Stimulated activated CD4-positive, alpha-beta T cell treated with anti-CD3 and anti-CD28 coated beads, Interleukin-15, amount 100 ng/mL, for 1 hour (primary cell): ENCODE data around the gene ZFPM1.

Source experiments
- DNase-seq, 2 donors: peaks; one replicate each; pipeline ENCODE4 v3.0.0-alpha.2; 2020; ENCODE audit warnings: low read depth in 1 of 2, low spot score in 1 of 2

The ZFPM1 gene

GRCh38 chr16:88433632-88434352 is 19.3 kb upstream of the ZFPM1 start:
- no peak for DNase-seq

DNA sequence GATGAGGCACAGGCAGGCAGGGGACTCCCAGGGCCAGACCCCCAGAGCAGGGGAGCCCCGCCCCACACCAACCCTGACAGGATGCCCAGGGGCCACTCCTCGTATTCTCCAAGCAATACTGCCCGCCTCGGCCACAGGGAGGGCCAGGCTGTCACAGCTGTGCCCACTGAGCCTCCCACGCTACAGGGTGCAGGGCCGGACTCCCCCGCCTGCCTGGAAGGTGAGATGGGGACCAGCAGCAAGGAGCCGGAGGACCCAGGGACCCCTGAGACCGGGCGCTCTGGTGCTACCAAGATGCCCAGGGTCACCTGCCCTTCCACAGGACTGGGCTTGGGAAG is 18.8 kb upstream of the ZFPM1 start:
- DNase-seq: no peak

DNA sequence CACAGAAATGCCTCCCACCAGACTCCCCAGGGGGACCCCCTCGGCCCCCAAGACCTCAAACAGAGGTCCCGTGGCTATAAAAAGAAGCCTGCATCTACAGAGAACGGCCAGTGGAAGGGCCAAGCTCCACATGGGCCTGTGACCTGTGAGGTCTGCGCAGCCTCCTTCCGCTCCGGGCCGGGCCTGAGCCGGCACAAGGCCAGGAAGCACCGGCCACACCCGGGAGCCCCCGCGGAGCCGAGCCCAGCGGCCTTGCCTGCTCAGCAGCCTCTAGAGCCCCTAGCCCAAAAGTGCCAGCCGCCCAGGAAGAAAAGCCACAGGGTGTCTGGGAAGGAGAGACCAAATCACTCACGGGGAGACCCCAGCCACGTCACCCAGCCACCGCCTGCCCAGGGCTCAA is 18.3 kb upstream of the ZFPM1 start:
- DNase-seq: no peak

GRCh38 chr16:88435437-88436355 is 17.4 kb upstream of the ZFPM1 start:
- DNase-seq: no peak

- no peak for DNase-seq
Measured at GRCh38 chr16:88436796-88437195, 16.3 kb upstream of the ZFPM1 start.

DNA sequence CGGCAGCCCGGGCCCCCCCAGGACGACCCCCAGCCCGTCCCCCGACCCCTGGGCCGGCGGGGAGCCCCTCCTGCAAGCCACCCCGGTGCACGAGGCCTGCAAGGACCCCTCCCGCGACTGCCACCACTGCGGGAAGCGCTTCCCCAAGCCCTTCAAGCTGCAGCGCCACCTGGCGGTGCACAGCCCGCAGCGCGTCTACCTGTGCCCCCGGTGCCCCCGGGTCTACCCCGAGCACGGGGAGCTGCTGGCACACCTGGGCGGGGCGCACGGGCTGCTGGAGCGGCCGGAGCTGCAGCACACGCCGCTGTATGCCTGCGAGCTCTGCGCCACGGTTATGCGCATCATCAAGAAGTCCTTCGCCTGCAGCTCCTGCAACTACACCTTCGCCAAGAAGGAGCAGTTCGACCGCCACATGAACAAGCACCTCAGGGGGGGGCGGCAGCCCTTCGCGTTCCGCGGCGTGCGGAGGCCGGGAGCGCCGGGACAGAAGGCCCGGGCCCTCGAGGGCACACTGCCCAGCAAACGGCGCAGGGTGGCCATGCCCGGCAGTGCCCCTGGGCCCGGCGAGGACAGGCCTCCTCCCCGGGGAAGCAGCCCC is 15.6 kb upstream of the ZFPM1 start:
- DNase-seq: peak; percentile 39 to 63

GRCh38 chr16:88438084-88438870 is 14.8 kb upstream of the ZFPM1 start:
- DNase-seq: no peak

- DNase-seq: no peak
Measured at GRCh38 chr16:88439016-88439415, 14.1 kb upstream of the ZFPM1 start.

- no peak for DNase-seq
Measured at GRCh38 chr16:88439706-88440105, 13.4 kb upstream of the ZFPM1 start.

DNA sequence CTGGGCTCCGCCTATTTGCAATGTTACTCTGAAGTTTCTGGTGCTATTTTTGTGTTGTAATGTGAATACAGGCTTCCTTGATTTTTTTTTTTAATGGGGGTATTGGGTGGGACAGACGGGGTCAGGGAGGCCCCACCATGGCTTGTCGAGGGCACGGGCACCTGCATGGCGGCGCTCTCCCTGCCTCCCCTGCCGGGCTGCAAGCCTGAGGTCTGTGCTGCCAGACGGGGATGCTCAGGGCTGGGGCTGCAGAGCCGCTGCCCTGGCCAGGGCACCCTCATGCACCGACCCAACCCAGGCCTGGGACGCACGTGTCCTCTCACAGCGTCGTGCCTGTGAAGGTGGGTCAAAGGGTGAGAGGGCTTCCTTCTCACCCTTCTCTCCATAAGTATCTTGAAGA is 13.0 kb upstream of the ZFPM1 start:
- no peak for DNase-seq

- DNase-seq: no peak
Measured at GRCh38 chr16:88440686-88441405, 12.2 kb upstream of the ZFPM1 start.

DNA sequence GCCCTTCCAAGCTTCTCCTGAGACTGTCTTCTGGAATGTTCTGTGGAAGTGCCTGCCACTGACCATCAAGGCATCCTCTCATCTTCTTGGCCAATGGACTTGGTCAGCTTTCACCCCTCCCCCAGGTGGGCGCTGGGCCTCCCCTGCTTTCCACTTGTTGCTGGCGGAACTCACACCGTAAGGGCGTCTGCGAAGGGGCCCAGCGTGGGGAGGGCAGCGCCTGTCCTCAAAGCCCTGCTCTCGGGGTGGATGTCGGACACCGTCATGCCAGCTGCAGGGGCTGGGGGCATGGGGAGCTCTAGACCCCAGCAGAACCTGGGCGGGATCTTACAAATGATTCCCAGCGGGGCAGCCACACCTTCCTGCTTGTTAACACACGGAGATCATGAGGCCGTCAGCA is 11.6 kb upstream of the ZFPM1 start:
- no peak for DNase-seq

DNA sequence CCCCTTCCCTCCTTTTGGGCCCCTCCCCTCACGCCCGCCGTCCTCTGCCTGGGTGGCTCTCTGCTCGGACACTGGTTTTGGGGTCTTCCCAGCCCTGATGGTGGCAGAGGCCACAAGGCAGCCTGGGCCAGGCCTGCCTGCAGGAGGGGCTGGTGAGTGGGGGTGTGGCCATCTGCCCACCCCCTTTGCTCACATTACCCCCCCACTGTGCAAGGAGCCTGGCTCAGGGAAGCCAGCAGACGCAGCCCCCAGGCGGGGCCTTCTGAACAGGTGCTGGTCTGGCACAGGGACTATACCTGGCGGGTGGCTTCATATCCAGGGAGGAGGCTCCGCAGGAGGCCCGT is 10.7 kb upstream of the ZFPM1 start:
- no peak for DNase-seq

GRCh38 chr16:88442727-88443576 is 10.1 kb upstream of the ZFPM1 start:
- DNase-seq: peak; percentile 70 to 75

- no peak for DNase-seq
Measured at GRCh38 chr16:88444826-88445582, 8.1 kb upstream of the ZFPM1 start.

- no peak for DNase-seq
Measured at GRCh38 chr16:88445583-88445960, 7.5 kb upstream of the ZFPM1 start.

DNA sequence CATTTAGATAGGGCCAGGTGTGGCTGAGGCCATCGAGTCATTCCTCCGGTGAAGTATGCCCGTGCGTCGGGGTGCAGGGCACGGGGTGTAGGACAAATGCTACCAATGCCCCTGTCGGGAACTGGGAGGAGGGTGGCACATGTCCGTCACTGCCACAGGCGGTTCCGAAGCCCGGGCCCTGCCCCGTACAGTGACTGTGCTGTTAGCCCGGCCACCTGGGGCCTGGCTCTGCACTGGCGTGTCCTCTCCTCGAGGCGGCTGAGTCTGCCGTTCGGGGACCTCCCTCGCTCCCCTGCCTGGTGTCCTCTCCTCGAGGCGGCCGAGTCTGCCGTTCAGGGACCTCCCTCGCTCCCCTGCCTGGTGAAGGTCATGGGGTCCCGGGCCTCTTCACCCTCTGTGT is 7.0 kb upstream of the ZFPM1 start:
- no peak for DNase-seq

DNA sequence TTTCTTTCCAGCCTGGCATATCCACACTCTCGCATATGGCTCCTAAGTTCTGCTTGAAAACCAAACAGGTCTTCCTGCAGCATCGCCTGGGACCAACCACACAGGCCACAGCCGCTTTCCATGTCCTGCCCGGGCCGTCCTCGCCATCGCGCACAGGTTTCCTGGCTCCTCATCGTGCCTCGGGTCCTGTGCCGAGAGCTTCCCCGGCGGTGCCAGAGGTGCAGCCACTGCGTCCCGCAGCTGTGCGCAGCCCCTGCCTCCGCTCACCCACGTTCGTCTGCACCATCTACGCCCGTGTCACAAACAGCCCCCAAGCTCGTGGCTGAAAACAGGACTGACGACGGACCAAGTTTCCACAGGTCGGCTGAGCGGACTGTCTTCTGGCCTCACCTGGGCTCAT is 6.3 kb upstream of the ZFPM1 start:
- DNase-seq: no peak

GRCh38 chr16:88447881-88448280 is 5.2 kb upstream of the ZFPM1 start:
- no peak for DNase-seq
